A673 (cell line): Measurements from ENCODE around the gene WDSUB1. TPM values are rescaled to one million over a fixed set of nuclear protein-coding genes. Genes with fewer than 3 reads are reported as not detected.

Experiments used
- BruUV-seq: library from RNA; stranded (reverse); fragments of 400-500 nt; replicated peaks from 2 replicates; lab custom pipeline; 2021; lab: Mats Ljungman, UMichigan
- CTCF ChIA-PET: fragments of 300-600 bp; sonication (Branson Sonifier 250); formaldehyde crosslinking; loops from one replicate; lab custom pipeline; 2022; ENCODE audit warnings: antibody characterized with exemption; lab: Charles Lee
- POLR2A ChIA-PET: fragments of 300-600 bp; sonication (Branson Sonifier 250); formaldehyde crosslinking; loops from one replicate; lab custom pipeline; 2022; ENCODE audit warnings: antibody characterized with exemption; ENCODE audit not compliant: low non-redundant PET; lab: Charles Lee
- DNase-seq: peaks from one replicate; pipeline ENCODE4 v3.0.0-alpha.2; 2015; ENCODE audit warnings: low spot score
- H3K27ac ChIP-seq: fragments of 200-600 bp; sonication (generic); 2 replicates; pipeline ENCODE4 v1.5.1; 2016; ENCODE audit warnings: mixed run types, low read depth, mild to moderate bottlenecking, mixed read lengths, antibody characterized with exemption, low read length; ENCODE audit not compliant: poor library complexity, severe bottlenecking
- H3K27me3 ChIP-seq: fragments of 200-600 bp; sonication (generic); replicated peaks from 2 replicates; pipeline ENCODE4 v1.6.1; 2017; ENCODE audit warnings: mixed run types, low read depth, mild to moderate bottlenecking, mixed read lengths, antibody characterized with exemption, low read length; ENCODE audit not compliant: insufficient read depth, poor library complexity
- H3K36me3 ChIP-seq: fragments of 200-600 bp; sonication (generic); 2 replicates; pipeline ENCODE4 v1.6.1; 2016; ENCODE audit warnings: mixed run types, mild to moderate bottlenecking, mixed read lengths, antibody characterized with exemption, low read length; ENCODE audit not compliant: insufficient read depth, poor library complexity, severe bottlenecking
- H3K4me1 ChIP-seq: fragments of 200-600 bp; sonication (generic); 2 replicates; pipeline ENCODE4 v1.6.1; 2017; ENCODE audit warnings: mixed run types, mild to moderate bottlenecking, mixed read lengths, antibody characterized with exemption, low read length; ENCODE audit not compliant: insufficient read depth, poor library complexity, severe bottlenecking
- H3K4me3 ChIP-seq: fragments of 200-600 bp; sonication (generic); 2 replicates; pipeline ENCODE4 v1.5.1; 2016; ENCODE audit warnings: low read depth, mixed run types, mild to moderate bottlenecking, mixed read lengths, low read length; ENCODE audit not compliant: poor library complexity, severe bottlenecking
- H3K9me3 ChIP-seq: fragments of 200-600 bp; sonication (generic); 2 replicates; pipeline ENCODE4 v1.6.1; 2016; ENCODE audit warnings: mixed run types, low read depth, mild to moderate bottlenecking, mixed read lengths, antibody characterized with exemption, low read length; ENCODE audit not compliant: poor library complexity, severe bottlenecking
- EZH2 ChIP-seq: fragments of 200-600 bp; sonication (generic); IDR thresholded peaks from 2 replicates; pipeline ENCODE4 v1.6.1; 2017; ENCODE audit warnings: borderline replicate concordance, low read depth, mild to moderate bottlenecking, mixed read lengths, antibody characterized with exemption, low read length; ENCODE audit not compliant: poor library complexity, severe bottlenecking
- intact Hi-C: fragments of 100-400 bp; cut with micrococcal nuclease; formaldehyde crosslinking; loops from one replicate; pipeline ENCODE4 v1.10.0; 2022; ENCODE audit not compliant: unreplicated experiment
- total RNA-seq: library from RNA; stranded (reverse); gene quantifications from 2 replicates; pipeline ENCODE4 v1.2.3, GENCODE V29; 2021
- TF ChIP-seq, protein P1 (sequence below): fragments of 300-800, 200-600 bp; sonication (generic); conservative IDR thresholded peaks from 2 replicates; pipeline ENCODE4 v1.5.1; 2017; ENCODE audit warnings: low read depth, mild to moderate bottlenecking, antibody characterized with exemption, low read length, moderate library complexity, mixed read lengths

The WDSUB1 gene
- total RNA-seq, 1 experiment from 2014 or later: 11.9 TPM

GRCh38 chr2:159218389-159218788 lies 68.1 kb downstream of the WDSUB1 start:
- H3K36me3 ChIP-seq: no peaks in the 10 kb centered on the region
- BruUV-seq: no TSS peak

GRCh38 chr2:159217676-159218075 lies 68.8 kb downstream of the WDSUB1 start:
- no peak for DNase-seq
- CTCF ChIA-PET: no interaction called here
- POLR2A ChIA-PET: no interaction called here
- Histone ChIP-seq H3K4me3 (no peak overlapping the region), H3K27ac (no peak overlapping the region), H3K36me3 (no peaks in the 10 kb centered on the region), H3K27me3 (no peaks in the 10 kb centered on the region), H3K9me3 (no peaks in the 10 kb centered on the region), H3K4me1 (no peaks in the 10 kb centered on the region)
- TF ChIP-seq, protein P1, sequence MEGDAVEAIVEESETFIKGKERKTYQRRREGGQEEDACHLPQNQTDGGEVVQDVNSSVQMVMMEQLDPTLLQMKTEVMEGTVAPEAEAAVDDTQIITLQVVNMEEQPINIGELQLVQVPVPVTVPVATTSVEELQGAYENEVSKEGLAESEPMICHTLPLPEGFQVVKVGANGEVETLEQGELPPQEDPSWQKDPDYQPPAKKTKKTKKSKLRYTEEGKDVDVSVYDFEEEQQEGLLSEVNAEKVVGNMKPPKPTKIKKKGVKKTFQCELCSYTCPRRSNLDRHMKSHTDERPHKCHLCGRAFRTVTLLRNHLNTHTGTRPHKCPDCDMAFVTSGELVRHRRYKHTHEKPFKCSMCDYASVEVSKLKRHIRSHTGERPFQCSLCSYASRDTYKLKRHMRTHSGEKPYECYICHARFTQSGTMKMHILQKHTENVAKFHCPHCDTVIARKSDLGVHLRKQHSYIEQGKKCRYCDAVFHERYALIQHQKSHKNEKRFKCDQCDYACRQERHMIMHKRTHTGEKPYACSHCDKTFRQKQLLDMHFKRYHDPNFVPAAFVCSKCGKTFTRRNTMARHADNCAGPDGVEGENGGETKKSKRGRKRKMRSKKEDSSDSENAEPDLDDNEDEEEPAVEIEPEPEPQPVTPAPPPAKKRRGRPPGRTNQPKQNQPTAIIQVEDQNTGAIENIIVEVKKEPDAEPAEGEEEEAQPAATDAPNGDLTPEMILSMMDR: no peak
- no peak for TF ChIP-seq EZH2
- intact Hi-C loops: no loop called here
- no TSS peak for BruUV-seq

More at GRCh38 chr2:159218389-159218788, 68.1 kb downstream of the WDSUB1 start:
- no peak overlapping the region for H3K27ac ChIP-seq
- no peak overlapping the region for H3K4me3 ChIP-seq
- ChIA-PET CTCF (no interaction called here), POLR2A (no interaction called here)
- DNase-seq: no peak
- no peaks in the 10 kb centered on the region for H3K9me3 ChIP-seq
- no peaks in the 10 kb centered on the region for H3K4me1 ChIP-seq
- H3K27me3 ChIP-seq: no peaks in the 10 kb centered on the region
- intact Hi-C loops: no loop called here
- TF ChIP-seq, protein P1: no peak
- no peak for TF ChIP-seq EZH2

- H3K36me3 ChIP-seq: no peaks in the 10 kb centered on the region
- CTCF ChIA-PET: no interaction called here
- no peak for TF ChIP-seq EZH2
- TF ChIP-seq, protein P1: no peak
Measured at GRCh38 chr2:159215116-159215515, 71.4 kb downstream of the WDSUB1 start.

More at GRCh38 chr2:159215116-159215515, 71.4 kb downstream of the WDSUB1 start:
- no peaks in the 10 kb centered on the region for H3K4me1 ChIP-seq
- no peak overlapping the region for H3K27ac ChIP-seq
- BruUV-seq: no TSS peak
- DNase-seq: no peak
- H3K4me3 ChIP-seq: no peak overlapping the region
- intact Hi-C loops: no loop called here
- H3K27me3 ChIP-seq: no peaks in the 10 kb centered on the region
- POLR2A ChIA-PET: no interaction called here
- no peaks in the 10 kb centered on the region for H3K9me3 ChIP-seq
